Measurements from ENCODE around the gene BEAN1.

Gene BEAN1, protein sequence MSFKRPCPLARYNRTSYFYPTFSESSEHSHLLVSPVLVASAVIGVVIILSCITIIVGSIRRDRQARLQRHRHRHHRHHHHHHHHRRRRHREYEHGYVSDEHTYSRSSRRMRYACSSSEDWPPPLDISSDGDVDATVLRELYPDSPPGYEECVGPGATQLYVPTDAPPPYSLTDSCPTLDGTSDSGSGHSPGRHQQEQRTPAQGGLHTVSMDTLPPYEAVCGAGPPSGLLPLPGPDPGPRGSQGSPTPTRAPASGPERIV
- total RNA-seq = 0 to 0.13 reads per million in 2 donors

DNA sequence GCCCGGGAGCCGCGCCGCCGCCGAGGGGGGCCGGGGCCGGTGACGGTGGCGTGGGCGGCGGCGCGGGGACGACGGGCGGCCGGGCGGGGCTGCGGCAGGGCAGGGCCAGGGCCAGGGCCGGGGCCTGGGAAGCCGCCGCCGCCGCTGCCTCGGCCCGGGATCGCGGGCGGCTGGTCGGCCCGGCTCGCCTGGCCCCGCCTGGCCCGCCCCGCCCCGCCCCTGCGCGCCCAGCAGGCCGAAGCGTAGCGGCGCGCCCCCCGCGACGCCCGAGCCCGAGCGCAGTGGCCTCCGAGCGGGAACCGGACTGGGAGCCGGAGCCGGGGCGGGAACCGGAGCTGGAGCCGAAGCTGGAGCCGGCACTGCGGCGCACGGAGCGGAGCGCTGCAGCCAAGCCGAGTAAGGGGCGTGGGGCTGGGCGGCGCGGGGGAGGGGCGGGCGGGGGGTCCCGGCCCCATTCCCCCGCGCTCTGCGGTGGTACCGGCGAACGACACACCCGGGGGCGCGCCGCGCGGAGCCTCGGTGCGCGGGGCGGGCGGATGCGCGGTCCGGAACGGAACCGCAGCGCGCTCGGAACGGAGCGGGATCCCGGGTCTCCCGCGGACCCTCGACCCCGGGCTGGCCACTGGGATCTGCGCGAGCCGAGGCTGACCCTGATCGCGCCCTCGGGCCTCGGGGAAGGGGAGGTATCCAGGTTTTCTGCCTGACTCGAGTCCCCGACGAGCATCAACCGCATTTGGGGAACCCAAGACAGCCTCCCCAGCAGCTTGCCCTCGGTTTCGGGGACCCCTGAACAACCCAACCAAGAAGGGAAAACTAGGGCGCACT lies at the start of gene BEAN1:
BEAN1 (plus strand) TSS at position 260 of the 825 bp plus-strand sequence. CDS start 10,382 bp downstream, outside the sequence.
- DNase-seq = no peak

DNA sequence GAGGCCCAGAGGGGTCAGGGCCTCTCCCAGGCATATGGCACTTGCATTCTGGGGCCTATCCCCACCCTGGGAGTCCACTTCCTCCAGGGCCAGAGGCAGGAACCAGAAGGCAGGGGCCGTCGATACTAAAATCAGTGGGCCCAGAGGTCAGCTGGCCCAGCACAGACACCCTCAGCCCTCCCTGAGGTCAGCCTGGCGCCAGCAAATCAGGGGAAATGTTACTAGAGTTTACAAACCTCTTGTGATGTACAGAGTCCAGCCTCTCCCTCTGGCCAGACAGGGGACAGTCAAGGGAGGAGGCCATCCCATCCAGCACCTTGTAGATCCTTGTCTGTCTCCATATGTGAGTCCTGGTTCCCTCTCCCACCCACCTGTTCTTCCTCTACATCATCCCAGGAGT lies 49.8 kb upstream of the BEAN1 start:
- DNase-seq = no peak

DNA sequence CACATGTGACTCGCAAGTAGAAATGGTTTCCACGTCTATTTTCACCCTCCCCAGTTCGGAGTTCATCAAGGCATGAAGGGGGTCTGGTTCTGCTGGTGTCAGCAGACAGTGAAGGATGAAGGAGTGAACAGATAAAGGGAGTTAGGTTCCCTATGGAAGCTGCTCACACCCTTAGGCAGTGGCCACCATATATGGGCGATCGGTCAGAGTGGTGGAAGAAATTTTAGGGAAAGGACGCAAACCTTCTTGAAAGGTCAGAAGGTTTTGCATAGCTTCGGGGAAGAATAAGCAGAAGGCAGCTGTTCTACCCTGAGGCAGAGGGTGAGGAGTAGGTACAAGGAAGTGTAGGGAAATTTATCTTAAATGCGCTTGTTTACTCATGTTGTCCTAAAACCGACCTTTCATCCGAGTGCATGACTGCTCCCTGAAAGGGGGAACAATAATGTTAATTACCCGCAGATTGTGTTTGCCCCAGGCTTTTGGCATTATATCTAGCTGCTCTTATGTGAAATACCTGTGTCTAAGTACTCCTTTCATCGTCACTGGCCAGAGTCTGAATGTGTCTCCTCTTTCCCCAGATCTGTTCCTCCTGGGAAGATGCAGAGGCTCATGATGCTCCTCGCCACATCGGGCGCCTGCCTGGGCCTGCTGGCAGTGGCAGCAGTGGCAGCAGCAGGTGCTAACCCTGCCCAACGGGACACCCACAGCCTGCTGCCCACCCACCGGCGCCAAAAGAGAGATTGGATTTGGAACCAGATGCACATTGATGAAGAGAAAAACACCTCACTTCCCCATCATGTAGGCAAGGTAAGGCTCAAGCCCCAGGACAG lies 48.1 kb upstream of the BEAN1 start:
- no peak for DNase-seq

DNA sequence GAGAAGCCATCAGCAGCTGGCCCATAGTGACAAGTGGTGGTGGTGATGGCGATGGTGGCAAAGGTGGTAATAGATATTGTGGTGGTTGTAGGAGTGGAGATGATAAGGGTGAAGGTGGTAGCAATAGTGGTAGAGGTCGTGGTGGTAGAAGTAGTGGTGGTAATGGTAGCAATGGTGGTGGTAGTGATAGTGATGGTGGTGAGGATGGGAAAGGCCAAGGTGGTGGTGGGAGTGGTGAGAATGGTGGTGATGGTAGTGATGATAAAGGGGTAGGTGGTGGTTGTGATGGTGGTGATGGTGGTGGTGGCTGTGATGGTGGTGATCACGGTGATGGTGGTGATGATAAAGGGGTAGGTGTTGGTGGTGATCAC lies 47.5 kb upstream of the BEAN1 start:
- no peak for DNase-seq

DNA sequence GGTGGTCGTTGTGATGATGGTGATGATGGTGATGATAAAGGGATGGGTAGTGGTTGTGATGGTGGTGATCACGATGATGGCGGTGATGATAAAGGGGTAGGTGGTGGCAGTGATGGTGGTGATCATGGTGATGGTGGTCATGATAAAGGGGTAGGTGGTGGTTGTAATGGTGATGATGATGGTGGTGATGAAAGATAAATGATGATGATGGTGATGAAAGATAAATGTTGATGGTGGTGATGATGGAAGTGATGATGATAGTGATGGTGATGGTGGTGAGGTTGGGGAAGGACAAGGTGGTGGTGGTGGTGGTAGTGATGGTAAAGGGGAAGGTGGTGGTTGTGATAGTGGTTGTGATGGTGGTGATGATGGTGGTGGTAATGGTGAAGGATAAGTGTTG lies 46.7 kb upstream of the BEAN1 start:
- no peak for DNase-seq

DNA sequence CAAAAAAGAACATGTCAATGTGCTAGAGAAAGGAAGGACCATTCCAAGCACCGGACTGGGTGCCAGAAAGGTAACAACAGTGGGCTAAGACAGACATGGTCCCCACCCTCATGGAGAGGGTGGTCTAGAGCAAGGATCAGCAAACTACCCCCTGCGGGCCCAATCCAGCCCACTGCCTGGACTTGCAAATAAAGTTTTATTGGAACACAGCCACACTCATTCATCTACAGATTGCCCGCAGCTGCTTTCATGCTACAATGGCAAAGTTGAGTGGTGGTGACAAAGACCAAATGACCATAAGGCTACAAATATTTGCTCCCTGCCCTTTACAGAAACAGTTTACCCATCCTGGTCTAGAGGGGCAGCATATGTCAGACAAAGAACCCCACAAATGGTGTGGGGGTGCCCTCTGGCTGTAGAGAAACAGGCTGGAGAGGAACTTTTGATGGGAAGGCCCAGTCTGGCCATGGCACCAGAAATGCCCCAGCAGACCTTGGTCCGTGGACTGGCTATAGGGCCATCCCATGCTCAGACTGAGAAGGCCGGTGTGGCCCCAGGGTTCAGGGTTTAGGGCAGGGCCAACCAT lies 45.4 kb upstream of the BEAN1 start:
- no peak for DNase-seq

DNA sequence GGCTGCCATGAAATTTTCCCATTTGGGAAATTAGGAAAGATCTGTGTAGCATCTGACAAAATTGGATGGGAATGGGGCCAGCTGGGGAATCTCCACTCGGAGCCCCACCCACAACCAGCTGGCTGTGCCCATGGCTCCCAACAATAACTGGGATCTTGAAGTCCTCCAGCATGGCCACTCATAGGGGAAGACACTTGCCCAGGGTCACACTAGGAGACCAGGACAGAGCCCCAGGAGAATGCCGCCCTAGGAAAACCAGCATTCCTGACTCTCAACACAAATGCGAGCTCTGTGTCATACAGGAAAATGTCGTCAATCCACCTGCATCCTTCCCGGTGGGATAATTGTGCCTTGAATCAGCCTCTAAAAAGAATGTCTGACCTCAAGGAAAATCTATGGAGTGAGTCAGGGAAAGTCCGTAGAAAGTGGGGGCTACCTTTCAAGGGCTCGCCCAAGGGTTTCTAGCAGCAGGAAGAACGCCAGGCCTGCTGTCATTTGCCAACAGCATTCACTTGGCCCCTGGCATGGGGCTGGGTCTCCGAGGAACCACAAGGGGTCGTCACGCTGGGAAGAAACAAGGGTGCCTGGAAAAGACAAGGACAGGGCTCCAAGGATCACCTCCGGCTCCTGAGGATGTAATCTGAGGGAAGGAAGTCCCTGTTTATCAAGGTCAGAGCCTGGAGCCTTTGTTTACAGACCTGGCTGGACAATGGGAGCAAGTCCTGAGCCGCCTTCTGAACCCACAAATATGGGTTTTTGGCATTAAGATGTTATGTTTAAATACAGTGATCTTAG lies 44.7 kb upstream of the BEAN1 start:
- no peak for DNase-seq

DNA sequence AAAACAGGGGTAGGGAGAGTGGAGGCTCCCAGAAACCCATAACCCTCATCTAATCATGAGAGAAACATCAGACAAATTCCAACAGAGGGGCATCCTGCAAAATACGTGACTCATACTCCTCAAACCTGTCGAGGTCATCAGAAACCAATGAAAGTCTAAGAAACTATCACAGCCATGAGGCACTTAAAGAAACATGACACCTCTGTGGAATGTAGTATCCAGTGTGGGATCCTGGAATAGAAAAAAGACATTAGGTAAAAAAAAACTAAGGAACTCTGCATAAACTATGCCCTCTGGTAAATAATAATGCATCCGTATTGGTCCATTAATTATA lies 44.2 kb upstream of the BEAN1 start:
- DNase-seq = no peak

DNA sequence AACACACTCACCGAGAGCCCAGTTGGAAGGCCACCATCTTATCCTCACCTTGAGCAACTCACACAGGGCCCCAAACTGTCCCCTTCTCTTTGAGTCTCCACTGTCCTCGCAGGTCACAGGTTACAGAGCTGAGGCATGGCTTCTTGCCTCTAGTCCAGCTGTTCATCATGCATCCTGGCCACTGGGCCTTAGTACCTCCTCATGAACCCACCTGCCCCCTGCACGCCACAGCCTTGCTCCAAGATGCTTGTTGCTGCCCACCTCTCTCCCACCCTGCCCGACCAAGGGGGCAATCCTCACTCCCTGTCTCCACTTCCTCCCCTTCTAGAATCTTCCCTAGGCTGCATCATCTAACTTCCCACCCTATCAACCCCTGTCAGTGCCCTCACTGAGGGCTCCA lies 43.5 kb upstream of the BEAN1 start:
- DNase-seq = no peak

DNA sequence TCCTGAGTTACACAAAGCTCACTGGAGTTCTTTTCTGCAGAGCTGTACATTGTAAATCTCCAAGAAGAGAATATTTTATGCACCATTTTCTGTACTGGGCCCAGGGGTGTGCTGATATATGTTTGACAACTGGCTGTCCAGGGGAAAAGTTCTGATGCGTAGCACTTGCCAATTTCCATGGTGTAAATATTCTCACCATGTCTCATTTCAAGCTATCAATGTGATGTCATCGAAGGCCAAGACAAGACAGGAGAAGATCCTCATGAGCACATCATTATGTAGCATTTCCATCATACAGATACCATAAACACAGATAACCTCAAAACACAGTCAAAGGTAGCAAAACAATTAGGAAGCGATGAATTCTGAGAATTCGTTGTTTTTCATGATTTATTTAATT lies 41.7 kb upstream of the BEAN1 start:
- DNase-seq = no peak

DNA sequence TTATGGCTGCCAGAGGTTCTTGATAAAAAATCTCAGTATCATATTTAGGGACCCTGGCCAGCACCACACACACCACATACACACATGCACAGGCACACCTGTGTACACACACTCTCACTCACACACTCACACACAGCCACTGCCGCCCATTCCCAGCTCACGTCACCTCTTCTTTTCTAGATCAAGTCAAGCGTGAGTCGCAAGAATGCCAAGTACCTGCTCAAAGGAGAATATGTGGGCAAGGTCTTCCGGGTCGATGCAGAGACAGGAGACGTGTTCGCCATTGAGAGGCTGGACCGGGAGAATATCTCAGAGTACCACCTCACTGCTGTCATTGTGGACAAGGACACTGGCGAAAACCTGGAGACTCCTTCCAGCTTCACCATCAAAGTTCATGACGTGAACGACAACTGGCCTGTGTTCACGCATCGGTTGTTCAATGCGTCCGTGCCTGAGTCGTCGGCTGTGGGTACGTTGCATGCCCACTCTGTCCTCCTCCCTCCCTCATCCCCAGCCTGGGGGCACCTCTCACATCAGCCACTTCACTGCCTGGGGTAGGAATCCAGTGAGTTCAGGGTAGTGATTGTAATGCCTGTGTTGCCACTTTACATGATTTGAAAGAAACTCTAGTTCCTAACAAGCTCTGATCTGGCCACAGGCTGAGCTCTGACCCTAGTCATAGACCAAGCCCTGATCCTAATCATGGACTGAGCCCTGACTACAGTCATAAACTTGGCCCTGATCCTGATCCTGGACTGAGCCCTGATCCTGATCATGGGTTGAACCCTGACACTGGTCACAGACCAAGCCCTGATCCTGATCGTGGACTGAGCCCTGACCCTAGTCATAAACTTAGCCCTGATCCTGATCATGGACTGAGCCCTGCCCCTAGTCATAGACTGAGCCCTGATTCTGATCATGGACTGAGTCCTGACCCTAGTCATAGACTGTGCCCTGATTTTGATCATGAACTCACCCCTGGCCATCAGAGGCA lies 40.2 kb upstream of the BEAN1 start:
- DNase-seq = no peak

DNA sequence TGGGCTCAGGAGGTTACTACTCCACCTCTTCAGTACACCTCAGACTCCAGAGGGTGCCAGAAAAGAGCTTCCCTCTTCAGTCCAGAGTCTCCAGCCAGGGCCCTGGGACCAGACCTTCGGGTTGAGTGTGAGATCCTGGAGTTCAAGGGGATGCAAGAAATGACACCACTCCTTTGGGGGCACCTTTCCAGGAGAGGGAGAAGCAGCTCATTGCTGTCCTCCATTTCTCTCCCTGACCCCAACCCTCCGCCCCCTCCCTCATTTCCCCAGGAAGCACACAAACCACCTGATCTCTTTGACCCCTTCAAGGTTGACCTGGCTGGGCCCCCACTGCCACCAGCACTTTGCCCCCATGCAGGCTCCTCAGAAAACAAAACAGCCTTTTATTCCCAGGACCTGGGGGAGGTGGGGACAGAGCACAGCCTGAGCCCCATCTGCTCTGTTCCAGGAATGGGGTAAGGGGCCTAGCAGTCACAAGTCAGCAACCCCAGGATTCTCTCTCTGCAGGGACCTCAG lies 39.2 kb upstream of the BEAN1 start:
- no peak for DNase-seq

DNA sequence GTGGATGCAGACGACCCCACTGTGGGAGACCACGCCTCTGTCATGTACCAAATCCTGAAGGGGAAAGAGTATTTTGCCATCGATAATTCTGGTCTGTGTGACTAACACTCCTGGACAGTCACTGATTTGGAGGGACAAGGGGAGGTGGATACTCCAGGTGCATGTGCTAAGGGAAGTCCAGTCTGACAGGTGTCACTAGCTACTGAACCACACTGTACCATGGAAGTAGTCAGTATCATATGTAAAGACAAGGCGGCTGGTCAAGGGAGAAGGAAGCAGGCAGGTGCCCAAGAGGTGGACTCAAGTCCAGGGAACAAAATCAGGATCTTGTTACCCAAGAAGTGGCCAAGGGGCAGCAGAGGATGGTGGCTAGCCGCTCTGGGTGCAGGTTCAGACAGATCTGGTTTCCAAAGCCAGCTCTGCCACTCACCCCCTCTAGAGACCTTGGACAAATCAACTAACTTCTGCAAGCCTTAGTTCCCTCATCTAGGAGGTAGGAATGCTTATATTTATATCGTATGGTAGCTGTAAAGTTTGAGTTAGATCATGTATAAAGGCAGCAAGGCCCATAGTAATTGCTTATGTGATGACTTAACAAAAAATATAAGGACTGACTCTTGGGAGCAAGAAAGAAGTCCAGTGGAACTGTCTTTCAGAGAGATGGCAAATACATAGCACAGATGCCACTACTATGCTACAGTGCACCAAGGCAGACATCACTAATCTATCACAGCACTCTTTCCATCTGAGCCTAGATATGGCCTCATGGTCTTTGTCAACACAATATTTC lies 38.5 kb upstream of the BEAN1 start:
- DNase-seq = no peak

DNA sequence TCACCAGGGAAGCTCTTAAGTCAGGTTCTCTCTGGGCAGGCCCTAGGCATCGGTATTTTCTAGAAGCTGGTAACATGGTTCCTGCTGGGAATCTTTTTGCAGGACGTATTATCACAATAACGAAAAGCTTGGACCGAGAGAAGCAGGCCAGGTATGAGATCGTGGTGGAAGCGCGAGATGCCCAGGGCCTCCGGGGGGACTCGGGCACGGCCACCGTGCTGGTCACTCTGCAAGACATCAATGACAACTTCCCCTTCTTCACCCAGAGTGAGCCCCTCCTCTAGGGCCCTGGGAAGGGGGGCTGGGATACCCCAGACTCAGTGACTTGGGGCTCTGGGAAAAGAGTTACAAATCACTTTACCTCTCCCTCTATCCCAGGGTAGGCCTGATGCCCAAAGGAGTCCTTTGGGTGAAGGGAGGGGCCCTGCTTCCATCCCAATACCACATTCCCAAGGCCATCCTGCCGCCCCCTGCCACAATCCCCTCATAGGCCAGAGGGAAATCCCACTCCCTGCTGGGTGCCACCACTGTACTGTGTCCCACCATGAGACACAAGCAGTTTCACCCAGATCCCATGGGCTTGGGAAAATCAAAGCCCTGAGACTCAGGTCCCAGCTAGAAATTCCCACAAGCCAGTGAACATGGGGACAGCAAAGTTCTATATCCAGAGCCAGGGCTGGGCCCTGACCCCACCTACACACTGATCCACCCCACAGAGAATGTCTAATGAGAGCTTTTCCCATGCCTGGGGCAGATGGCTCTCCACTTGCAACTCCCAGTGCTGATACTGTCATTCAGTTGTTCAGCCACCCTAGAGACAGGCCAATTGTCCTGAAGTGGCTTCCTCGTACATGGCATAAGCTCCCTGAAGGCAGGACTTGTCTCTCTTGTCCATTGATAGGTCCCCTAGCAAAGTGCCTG lies 37.6 kb upstream of the BEAN1 start:
- no peak for DNase-seq

DNA sequence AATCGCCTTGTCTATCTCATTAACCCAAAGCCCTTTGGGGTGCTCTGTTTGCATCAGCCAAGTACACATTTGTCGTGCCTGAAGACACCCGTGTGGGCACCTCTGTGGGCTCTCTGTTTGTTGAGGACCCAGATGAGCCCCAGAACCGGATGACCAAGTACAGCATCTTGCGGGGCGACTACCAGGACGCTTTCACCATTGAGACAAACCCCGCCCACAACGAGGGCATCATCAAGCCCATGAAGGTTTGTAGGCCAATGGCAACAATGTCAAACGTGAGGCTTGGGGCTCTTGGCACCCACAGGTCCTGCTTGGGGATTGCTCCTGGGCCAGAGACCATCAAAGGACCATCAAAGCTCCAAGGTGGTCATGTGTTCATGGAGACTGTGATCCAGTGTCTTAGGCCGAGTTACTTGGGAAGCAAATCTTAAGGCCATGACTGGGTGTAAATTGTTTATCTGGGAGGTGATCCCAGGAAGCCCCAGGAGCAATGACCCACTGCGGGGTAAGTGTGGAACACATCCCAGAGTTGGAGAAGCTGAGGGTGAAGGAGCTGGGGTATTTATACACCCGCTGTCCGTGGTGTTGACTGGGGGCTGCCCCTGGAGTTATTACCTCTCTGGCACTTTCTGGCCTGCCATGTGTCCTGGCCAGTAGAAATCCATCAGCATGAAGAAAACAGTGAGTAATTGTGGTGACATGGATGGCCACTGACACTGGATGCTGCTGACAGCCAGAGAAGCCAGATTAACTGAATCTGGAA lies 36.6 kb upstream of the BEAN1 start:
- no peak for DNase-seq

DNA sequence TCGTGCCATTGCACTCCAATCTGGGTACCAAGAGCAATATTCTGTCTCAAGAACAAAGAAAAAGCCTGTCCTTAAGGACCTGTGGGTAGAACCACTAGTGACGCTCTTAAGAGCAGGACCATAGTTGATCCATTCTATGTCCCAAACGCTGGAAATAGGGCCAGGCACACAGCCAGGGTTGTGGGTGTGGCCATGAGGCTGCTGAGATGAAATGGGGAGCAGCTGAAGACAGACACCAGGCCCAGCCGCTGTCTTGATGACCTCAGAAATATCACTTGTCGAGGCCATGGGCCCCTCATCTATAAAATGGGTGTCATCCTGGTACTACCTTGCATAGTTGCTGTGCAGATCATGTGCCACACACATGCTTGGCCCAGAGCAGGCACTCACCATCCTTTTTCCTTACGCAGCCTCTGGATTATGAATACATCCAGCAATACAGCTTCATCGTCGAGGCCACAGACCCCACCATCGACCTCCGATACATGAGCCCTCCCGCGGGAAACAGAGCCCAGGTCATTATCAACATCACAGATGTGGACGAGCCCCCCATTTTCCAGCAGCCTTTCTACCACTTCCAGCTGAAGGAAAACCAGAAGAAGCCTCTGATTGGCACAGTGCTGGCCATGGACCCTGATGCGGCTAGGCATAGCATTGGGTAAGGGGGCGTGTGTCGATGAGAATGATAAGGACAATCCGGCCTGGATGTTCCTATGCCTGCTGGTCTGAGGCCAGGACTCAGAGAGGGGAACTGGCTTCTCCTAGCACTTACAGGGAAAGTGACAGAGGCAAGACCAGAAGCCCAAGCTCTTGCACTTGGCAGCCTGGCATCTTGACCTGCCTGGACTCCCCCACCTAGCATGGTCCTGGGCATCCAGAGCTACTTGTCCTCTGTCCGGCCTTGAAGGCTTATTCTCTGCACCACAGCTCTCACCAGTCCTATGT lies 35.1 kb upstream of the BEAN1 start:
- DNase-seq = no peak

Data from activated gamma-delta T cell (primary cell).